HepG2 (cell line): ENCODE measurements around the gene UBQLN4. TPM values are rescaled to one million over a fixed set of nuclear protein-coding genes. Genes with fewer than 3 reads are reported as not detected.

Source experiments
- CEBPB ChIP-seq: IDR thresholded peaks from 2 replicates; pipeline ENCODE4 v1.6.1; 2011; ENCODE audit warnings: low read depth, low read length, improper control_type of control experiment, borderline replicate concordance
- CHD4 ChIP-seq: fragments of 200-600 bp; sonication (generic); IDR thresholded peaks from 2 replicates; pipeline ENCODE4 v1.7.0; 2017; ENCODE audit warnings: mild to moderate bottlenecking, low read length, borderline replicate concordance
- CREBL2 ChIP-seq: sonication (generic); formaldehyde crosslinking; IDR thresholded peaks from 2 replicates; pipeline ENCODE4 v1.8.1; 2023; ENCODE audit warnings: missing genetic modification reagents, mild to moderate bottlenecking, borderline replicate concordance
- GMEB1 ChIP-seq: sonication (generic); formaldehyde crosslinking; IDR thresholded peaks from 2 replicates; pipeline ENCODE4 v1.5.1; 2020; ENCODE audit warnings: missing genetic modification reagents, mild to moderate bottlenecking, borderline replicate concordance
- HIVEP1 ChIP-seq: sonication (generic); formaldehyde crosslinking; IDR thresholded peaks from 2 replicates; pipeline ENCODE4 v1.4.0; 2020; ENCODE audit warnings: mild to moderate bottlenecking, missing genetic modification reagents
- NR2F2 ChIP-seq: IDR thresholded peaks from 2 replicates; pipeline ENCODE4 v1.6.1; 2012; ENCODE audit warnings: low read depth, inconsistent platforms, borderline replicate concordance
- POGK ChIP-seq: sonication (generic); formaldehyde crosslinking; conservative IDR thresholded peaks from 2 replicates; pipeline ENCODE4 v1.8.0; 2022; ENCODE audit warnings: mild to moderate bottlenecking, moderate library complexity, missing genetic modification reagents
- PREB ChIP-seq: sonication (generic); formaldehyde crosslinking; IDR thresholded peaks from 2 replicates; pipeline ENCODE4 v1.4.0; 2020; ENCODE audit warnings: missing genetic modification reagents
- SRSF1 ChIP-seq: fragments of 200-400 bp; formaldehyde crosslinking; optimal IDR thresholded peaks from 2 replicates; pipeline ENCODE3; 2017; ENCODE audit warnings: mild to moderate bottlenecking, low read depth, low read length, moderate library complexity
- TFDP2 ChIP-seq: sonication (generic); formaldehyde crosslinking; IDR thresholded peaks from 2 replicates; pipeline ENCODE4 v1.4.0; 2020; ENCODE audit warnings: missing genetic modification reagents
- TMF1 ChIP-seq: sonication (generic); formaldehyde crosslinking; IDR thresholded peaks from 2 replicates; pipeline ENCODE4 v1.8.1; 2022; ENCODE audit warnings: low read depth, missing genetic modification reagents
- ZBTB39 ChIP-seq: sonication (generic); formaldehyde crosslinking; IDR thresholded peaks from 2 replicates; pipeline ENCODE4 v1.5.0; 2020; ENCODE audit warnings: missing genetic modification reagents
- ZFP41 ChIP-seq: sonication (generic); formaldehyde crosslinking; IDR thresholded peaks from 2 replicates; pipeline ENCODE4 v1.4.0; 2020; ENCODE audit warnings: mild to moderate bottlenecking, missing genetic modification reagents, borderline replicate concordance
- ZFP91 ChIP-seq: sonication (generic); formaldehyde crosslinking; IDR thresholded peaks from 2 replicates; pipeline ENCODE4 v1.9.0; 2022; ENCODE audit warnings: missing genetic modification reagents, mild to moderate bottlenecking, borderline replicate concordance
- ZNF264 ChIP-seq: sonication (generic); formaldehyde crosslinking; IDR thresholded peaks from 2 replicates; pipeline ENCODE4 v1.4.0; 2020; ENCODE audit warnings: missing genetic modification reagents
- ZNF329 ChIP-seq: sonication (generic); formaldehyde crosslinking; IDR thresholded peaks from 2 replicates; pipeline ENCODE4 v1.9.0; 2021; ENCODE audit warnings: low read depth, mild to moderate bottlenecking, missing genetic modification reagents
- ZNF672 ChIP-seq: sonication (generic); formaldehyde crosslinking; IDR thresholded peaks from 2 replicates; pipeline ENCODE4 v1.8.1; 2022; ENCODE audit warnings: missing genetic modification reagents
- ZNF816 ChIP-seq: sonication (generic); formaldehyde crosslinking; IDR thresholded peaks from 2 replicates; pipeline ENCODE4 v1.8.0; 2022; ENCODE audit warnings: missing genetic modification reagents, mild to moderate bottlenecking, borderline replicate concordance
- polyA plus RNA-seq, 8 experiments: library from polyadenylated mRNA; depleted of rRNA in 3 of 8; stranded (reverse) in 7 of 8; unstranded in 1 of 8; fragments of >200 nt; fragmentation: Illumina TruSeq in 4 of 8; extraction: Trizol in 4 of 8; gene quantifications; 2 replicates each; pipeline versions ENCODE4 v1.2.1 to v1.2.3, GENCODE V29; 2011 to 2016; ENCODE audit warnings: low read depth in 4 of 8, missing spikeins in 1 of 8, mixed read lengths in 1 of 8; ENCODE audit not compliant: insufficient read depth in 1 of 8
- total RNA-seq, 5 experiments: library from RNA; depleted of rRNA; stranded (reverse); fragments of >200 nt; fragmentation: Illumina TruSeq; extraction: Trizol; gene quantifications; 2 replicates each; pipeline ENCODE4 v1.2.3, GENCODE V29; 2016; ENCODE audit warnings: low read depth in 1 of 5

UBQLN4 gene
- total and polyA plus RNA-seq, 2 of the 13 experiments (the other 11 are each of a cell fraction or from before 2014, with no cell fraction given), result 31.5 to 39.8 TPM

- peak; percentile 90 for TF ChIP-seq GMEB1 (CRISPR knock-in tag)
- TF ChIP-seq PREB (CRISPR knock-in tag), result no peak
- no peak; the same call in 1 of the 2 replicates for TF ChIP-seq NR2F2
- peak; percentile 86 for TF ChIP-seq TFDP2
- peak; percentile 96 for TF ChIP-seq SRSF1
- no peak; the same call in 1 of the 2 replicates for TF ChIP-seq ZNF264 (CRISPR knock-in tag)
- TF ChIP-seq TMF1 (CRISPR knock-in tag), result peak; percentile 61; the same call in 1 of the 2 replicates
- no peak for TF ChIP-seq CREBL2 (CRISPR knock-in tag)
- no peak for TF ChIP-seq CHD4
- TF ChIP-seq POGK (CRISPR knock-in tag), result peak; percentile 72
- no peak for TF ChIP-seq ZNF672 (CRISPR knock-in tag)
- no peak for TF ChIP-seq ZNF329 (CRISPR knock-in tag)
- no peak for TF ChIP-seq CEBPB
- no peak for TF ChIP-seq ZFP41
- TF ChIP-seq HIVEP1, result no peak; the same call in 1 of the 2 replicates
- TF ChIP-seq ZBTB39, result 0 out of 2 replicates have a peak, but pooled peaks have one; percentile 49
- peak; percentile 87; the same call in 1 of the 2 replicates for TF ChIP-seq ZFP91 (CRISPR knock-in tag)
- TF ChIP-seq ZNF816 (CRISPR knock-in tag), result no peak
Measured at GRCh38 chr1:156054500-156055280, 1.1 kb upstream of the UBQLN4 start, which contains the start of gene LAMTOR2 (continued).
